ENCODE results near the gene MEIS1. TPM values are rescaled to one million over a fixed set of nuclear protein-coding genes. Genes with fewer than 3 reads are reported as not detected.

The MEIS1 gene
- total and polyA plus RNA-seq, 2 donors (not counting 3 experiments of a cell fraction or from before 2014, with no cell fraction given): 10.0 to 26.5 TPM

DNA sequence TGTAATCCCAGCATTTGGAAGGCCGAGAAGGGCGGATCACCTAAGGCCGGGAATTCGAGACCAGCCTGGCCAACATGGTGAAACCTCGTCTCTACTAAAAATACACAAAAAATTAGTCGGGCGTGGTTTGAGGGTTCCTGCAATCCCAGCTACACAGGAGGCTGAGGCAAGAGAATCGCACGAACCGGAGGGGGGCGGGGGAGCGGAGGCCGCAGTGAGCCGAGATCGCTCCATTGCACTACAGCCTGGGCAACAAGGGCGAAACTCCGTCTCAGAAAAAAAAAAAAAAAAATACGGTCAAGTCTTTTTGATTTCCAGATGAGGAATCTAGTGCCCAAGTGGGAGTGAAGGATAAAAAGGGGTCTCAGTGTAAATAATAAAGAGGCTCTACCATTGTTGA lies 16.5 kb upstream of the MEIS1 start:
- no peak for DNase-seq (ENCODE audit: low read depth, low spot score)
- POLR2A ChIA-PET: no interaction called here
- BruUV-seq (replicated peaks): no TSS peak

More for the DNA sequence above, 16.5 kb upstream of the MEIS1 start:
- dilution Hi-C loops (cut with MboI; ENCODE audit: extremely low pct_ligation_motif_present, low sequenced_read_pairs): no loop called here
- Histone ChIP-seq H3K79me2 (ENCODE audit: control insufficient read depth, insufficient read depth, low read length) (no peaks in the 10 kb centered on the region), H3K27ac (ENCODE audit: insufficient read depth, low read depth, low read length) (no peak overlapping the region), H3K4me1 (ENCODE audit: control insufficient read depth, extremely low read depth, insufficient read depth, low read length) (no peaks in the 10 kb centered on the region), H2AFZ (ENCODE audit: low read depth, low read length) (no peak overlapping the region), H3K9me3 (replicated peaks; ENCODE audit: control insufficient read depth, insufficient read depth, low read length) (no peaks in the 10 kb centered on the region), H3K27me3 (ENCODE audit: control insufficient read depth in 2 of 2, insufficient read depth in 2 of 2, low read length in 2 of 2) (peaks cover 8 to 22% of the 10 kb centered on the region in 2 experiments), H3K9ac (replicated peaks; ENCODE audit: extremely low read depth, insufficient read depth, low read length) (no peak overlapping the region), H3K36me3 (ENCODE audit: control insufficient read depth in 2 of 2, extremely low read depth in 1 of 2, insufficient read depth in 2 of 2, low read length in 2 of 2) (no peaks in the 10 kb centered on the region), H3K9me1 (replicated peaks; ENCODE audit: control insufficient read depth, extremely low read depth, insufficient read depth, low read length) (no peaks in the 10 kb centered on the region), H3K4me3 (replicated peaks in 1 of 3; ENCODE audit: insufficient read depth in 1 of 3, low read depth in 1 of 3, low read length in 3 of 3) (no peak overlapping the region), H3K4me2 (ENCODE audit: insufficient read depth, low read length) (no peak overlapping the region), H4K20me1 (replicated peaks; ENCODE audit: control insufficient read depth, extremely low read depth, insufficient read depth, low read length) (no peaks in the 10 kb centered on the region)
- FAIRE-seq: no peak
- CTCF ChIA-PET: interaction anchor here (3.6 kb wide), 1 partner anchor 11 kb away, joined by 17 read pairs; no protein-coding TSS in a partner anchor
- no peak for TF ChIP-seq EZH2 (IDR thresholded peaks at IDR 0.05; ENCODE audit: borderline replicate concordance, low read depth, low read length, severe bottlenecking)
- TF ChIP-seq MYC (IDR thresholded peaks at IDR 0.05; ENCODE audit: low read depth, low read length): no peak
- TF ChIP-seq GATA2 (IDR thresholded peaks at IDR 0.05; ENCODE audit: insufficient read depth, insufficient read length, low read depth, low read length): no peak
- TF ChIP-seq POLR2A (IDR thresholded peaks at IDR 0.05; ENCODE audit: low read depth, low read length): no peak
- TF ChIP-seq POLR2AphosphoS5 (IDR thresholded peaks at IDR 0.05; ENCODE audit: insufficient read depth, low read depth, low read length): no peak
- TF ChIP-seq JUN (IDR thresholded peaks at IDR 0.05; ENCODE audit: borderline replicate concordance, insufficient read depth, insufficient read length, low read depth): no peak
- TF ChIP-seq, protein P1, sequence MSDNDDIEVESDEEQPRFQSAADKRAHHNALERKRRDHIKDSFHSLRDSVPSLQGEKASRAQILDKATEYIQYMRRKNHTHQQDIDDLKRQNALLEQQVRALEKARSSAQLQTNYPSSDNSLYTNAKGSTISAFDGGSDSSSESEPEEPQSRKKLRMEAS (IDR thresholded peaks at IDR 0.05; ENCODE audit: insufficient read depth, insufficient read length): no peak
- TF ChIP-seq, protein P2, sequence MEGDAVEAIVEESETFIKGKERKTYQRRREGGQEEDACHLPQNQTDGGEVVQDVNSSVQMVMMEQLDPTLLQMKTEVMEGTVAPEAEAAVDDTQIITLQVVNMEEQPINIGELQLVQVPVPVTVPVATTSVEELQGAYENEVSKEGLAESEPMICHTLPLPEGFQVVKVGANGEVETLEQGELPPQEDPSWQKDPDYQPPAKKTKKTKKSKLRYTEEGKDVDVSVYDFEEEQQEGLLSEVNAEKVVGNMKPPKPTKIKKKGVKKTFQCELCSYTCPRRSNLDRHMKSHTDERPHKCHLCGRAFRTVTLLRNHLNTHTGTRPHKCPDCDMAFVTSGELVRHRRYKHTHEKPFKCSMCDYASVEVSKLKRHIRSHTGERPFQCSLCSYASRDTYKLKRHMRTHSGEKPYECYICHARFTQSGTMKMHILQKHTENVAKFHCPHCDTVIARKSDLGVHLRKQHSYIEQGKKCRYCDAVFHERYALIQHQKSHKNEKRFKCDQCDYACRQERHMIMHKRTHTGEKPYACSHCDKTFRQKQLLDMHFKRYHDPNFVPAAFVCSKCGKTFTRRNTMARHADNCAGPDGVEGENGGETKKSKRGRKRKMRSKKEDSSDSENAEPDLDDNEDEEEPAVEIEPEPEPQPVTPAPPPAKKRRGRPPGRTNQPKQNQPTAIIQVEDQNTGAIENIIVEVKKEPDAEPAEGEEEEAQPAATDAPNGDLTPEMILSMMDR (IDR thresholded peaks at IDR 0.05; ENCODE audit: extremely low read depth in 1 of 2, insufficient read depth in 1 of 2, low read depth in 1 of 2, low read length in 2 of 2): no peak
- TF ChIP-seq FOS (IDR thresholded peaks at IDR 0.05; ENCODE audit: borderline replicate concordance, insufficient read depth, low read length): no peak
- intact Hi-C loops (cut with micrococcal nuclease): no loop called here

All from endothelial cell of umbilical vein (primary cell).